ENCODE data around the gene SNX20. TPM values are rescaled to one million over a fixed set of nuclear protein-coding genes. Genes with fewer than 3 reads are reported as not detected.

SNX20 gene
- total RNA-seq, 4 donors from 2014 or later = 0.76 to 7.7 (median 4.4) TPM

GRCh38 chr16:50680556-50680893 lies 587 bp downstream of the SNX20 start:
- TF ChIP-seq CTCF (IDR thresholded peaks at IDR 0.05) (no peak), POLR2A (IDR thresholded peaks at IDR 0.05) (no peak)
- H3K4me3 ChIP-seq = no peak overlapping the region

DNA sequence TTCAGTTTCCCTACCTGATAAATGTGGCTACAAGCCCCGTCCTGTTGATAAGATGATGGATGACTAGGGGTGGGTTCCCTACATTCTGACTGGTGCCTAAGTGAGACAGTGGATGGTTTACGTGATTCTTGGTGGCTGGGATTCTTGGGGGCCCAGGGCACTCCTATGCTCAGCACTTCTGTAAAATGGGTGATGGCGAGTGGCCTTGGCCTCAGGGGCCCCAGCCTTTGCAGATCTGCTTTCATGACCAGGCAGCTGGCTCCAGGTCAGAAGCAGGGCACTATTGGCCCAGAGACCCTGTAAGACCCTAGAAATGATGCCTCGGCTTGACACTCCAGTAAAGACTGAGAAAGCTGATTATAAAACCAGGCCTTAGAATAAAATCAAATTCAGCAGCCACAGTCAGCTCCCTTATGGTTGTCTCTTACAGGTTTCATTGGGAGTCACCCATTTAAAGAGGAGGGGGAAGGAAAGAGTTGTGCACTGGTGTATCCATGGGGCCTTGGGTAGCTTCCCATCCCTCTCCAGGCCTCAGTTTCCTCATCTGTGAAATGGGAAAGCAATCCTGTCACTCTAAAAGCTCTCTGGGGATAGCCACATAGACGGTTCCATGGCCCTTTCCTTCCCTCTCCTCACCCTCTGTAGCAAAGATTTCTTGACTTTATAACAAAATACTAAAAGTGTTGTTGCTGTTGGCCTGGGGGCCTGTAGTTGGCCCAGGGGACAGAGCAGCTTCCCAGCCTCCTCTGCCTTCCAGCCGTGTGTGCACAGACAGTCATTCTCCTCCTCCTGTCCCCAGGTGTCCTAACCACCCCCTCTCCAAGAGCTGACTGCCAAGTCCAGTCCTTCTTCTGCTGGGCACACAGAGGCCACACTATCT lies 1.2 kb downstream of the SNX20 start:
- intact Hi-C loops (cut with DNase I; ENCODE audit: low total_unique reads) = no loop called here
- DNase-seq = no peak

More at GRCh38 chr16:50680556-50680893, 587 bp downstream of the SNX20 start:
- H3K36me3 ChIP-seq = no peaks in the 10 kb centered on the region
- intact Hi-C loops (cut with DNase I; ENCODE audit: low total_unique reads) = no loop called here
- no peak for DNase-seq
- H3K4me1 ChIP-seq = no peaks in the 10 kb centered on the region
- no peak overlapping the region for H3K27ac ChIP-seq
- H3K9me3 ChIP-seq = no peaks in the 10 kb centered on the region
- H3K27me3 ChIP-seq = no peaks in the 10 kb centered on the region

DNA sequence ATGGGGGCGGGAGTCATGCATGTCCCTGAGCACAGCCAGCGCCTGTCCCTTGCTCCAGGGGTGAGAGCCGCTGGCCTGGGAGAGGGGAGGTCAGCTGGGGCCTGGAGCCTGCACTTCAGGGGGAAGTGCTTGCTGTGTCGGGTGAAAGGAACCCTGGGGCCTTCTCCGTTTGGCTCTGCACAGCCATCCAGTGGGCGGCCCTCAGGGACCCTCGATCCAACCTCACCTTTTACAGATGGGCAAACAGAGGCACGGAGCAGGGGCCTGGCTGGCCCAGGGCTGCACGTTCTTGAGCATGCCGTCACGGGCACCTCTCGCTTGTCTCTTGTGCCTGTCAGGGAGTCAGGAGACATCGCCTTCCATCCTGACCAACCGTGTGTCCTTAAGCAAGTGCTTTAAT lies 1.8 kb downstream of the SNX20 start:
- intact Hi-C loops (cut with DNase I; ENCODE audit: low total_unique reads) = no loop called here
- TF ChIP-seq CTCF (IDR thresholded peaks at IDR 0.05) = no peak
- no peak for TF ChIP-seq POLR2A (IDR thresholded peaks at IDR 0.05)
- Histone ChIP-seq H3K27me3 (no peaks in the 10 kb centered on the region), H3K4me1 (no peaks in the 10 kb centered on the region), H3K4me3 (no peak overlapping the region), H3K36me3 (no peaks in the 10 kb centered on the region), H3K9me3 (no peaks in the 10 kb centered on the region), H3K27ac (no peak overlapping the region)
- DNase-seq = no peak

More for the DNA sequence above, 1.2 kb downstream of the SNX20 start:
- Histone ChIP-seq H3K4me3 (no peak overlapping the region), H3K9me3 (no peaks in the 10 kb centered on the region), H3K36me3 (no peaks in the 10 kb centered on the region), H3K27me3 (no peaks in the 10 kb centered on the region), H3K4me1 (no peaks in the 10 kb centered on the region), H3K27ac (no peak overlapping the region)
- TF ChIP-seq POLR2A (IDR thresholded peaks at IDR 0.05) = no peak
- no peak for TF ChIP-seq CTCF (IDR thresholded peaks at IDR 0.05)

DNA sequence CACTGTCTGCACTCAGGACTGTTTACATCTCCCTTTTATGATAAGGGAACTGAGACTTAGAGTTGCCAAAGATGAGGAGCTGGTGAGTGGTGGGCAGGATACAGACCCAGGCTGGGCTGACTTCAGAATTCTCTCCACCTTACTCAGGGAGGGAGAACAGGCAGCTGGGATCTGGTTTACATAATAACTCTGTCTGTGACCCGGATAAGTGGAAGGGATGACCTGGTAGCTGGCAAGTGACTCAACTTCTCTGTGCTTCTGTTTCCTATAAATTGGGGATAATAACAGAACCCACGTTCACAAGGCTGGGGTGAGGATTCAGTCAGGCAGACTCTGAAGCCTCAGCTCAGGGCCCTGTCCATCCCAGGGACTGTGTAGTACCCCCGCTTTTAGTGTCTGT lies 2.6 kb downstream of the SNX20 start:
- H3K27me3 ChIP-seq = no peaks in the 10 kb centered on the region
- no peak for TF ChIP-seq POLR2A (IDR thresholded peaks at IDR 0.05)
- TF ChIP-seq CTCF (IDR thresholded peaks at IDR 0.05) = no peak
- DNase-seq = no peak
- H3K27ac ChIP-seq = no peak overlapping the region
- intact Hi-C loops (cut with DNase I; ENCODE audit: low total_unique reads) = no loop called here
- H3K36me3 ChIP-seq = no peaks in the 10 kb centered on the region
- no peak overlapping the region for H3K4me3 ChIP-seq
- no peaks in the 10 kb centered on the region for H3K4me1 ChIP-seq
- H3K9me3 ChIP-seq = no peaks in the 10 kb centered on the region

DNA sequence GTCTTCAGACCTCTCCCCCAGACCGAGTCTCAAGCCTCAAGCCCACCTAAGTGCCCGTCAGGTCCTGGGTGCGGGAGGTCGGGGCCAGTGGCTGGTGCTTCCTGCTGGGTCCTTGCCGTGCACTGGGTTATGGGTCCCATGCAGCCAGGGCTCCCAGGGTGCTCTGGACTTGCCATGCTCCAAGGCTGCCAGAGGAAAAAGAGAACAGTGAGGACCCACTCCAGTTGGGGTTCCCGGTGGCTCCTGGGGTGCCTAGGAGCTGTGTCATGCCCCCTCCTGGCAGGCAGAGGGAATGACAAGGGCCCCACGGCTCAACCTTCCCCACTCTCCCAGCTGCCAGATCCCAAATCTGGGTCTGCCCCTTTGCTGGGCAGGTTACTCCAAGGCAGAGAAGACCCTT lies 3.8 kb downstream of the SNX20 start:
- Histone ChIP-seq H3K36me3 (no peaks in the 10 kb centered on the region), H3K9me3 (peaks cover 0 to under 1% of the 10 kb centered on the region in 2 donors), H3K4me1 (no peaks in the 10 kb centered on the region), H3K27ac (no peak overlapping the region), H3K4me3 (no peak overlapping the region), H3K27me3 (no peaks in the 10 kb centered on the region)
- no peak for DNase-seq
- intact Hi-C loops (cut with DNase I; ENCODE audit: low total_unique reads) = no loop called here
- TF ChIP-seq POLR2A (IDR thresholded peaks at IDR 0.05) = no peak
- no peak for TF ChIP-seq CTCF (IDR thresholded peaks at IDR 0.05)
